C4-2B (cell line): ENCODE data around the gene PLCB3.

Experiments used
- ZFX ChIP-seq: fragments of 450-650 bp; IDR thresholded peaks from 2 replicates; pipeline ENCODE4 v1.6.1; 2017
- TF ChIP-seq, protein P1 (sequence below): fragments of 450-650 bp; conservative IDR thresholded peaks from 2 replicates; pipeline ENCODE4 v1.5.1; 2017; ENCODE audit warnings: mild to moderate bottlenecking

GRCh38 chr11:64211181-64211872 is 40.0 kb upstream of the PLCB3 start:
- TF ChIP-seq, protein P1, sequence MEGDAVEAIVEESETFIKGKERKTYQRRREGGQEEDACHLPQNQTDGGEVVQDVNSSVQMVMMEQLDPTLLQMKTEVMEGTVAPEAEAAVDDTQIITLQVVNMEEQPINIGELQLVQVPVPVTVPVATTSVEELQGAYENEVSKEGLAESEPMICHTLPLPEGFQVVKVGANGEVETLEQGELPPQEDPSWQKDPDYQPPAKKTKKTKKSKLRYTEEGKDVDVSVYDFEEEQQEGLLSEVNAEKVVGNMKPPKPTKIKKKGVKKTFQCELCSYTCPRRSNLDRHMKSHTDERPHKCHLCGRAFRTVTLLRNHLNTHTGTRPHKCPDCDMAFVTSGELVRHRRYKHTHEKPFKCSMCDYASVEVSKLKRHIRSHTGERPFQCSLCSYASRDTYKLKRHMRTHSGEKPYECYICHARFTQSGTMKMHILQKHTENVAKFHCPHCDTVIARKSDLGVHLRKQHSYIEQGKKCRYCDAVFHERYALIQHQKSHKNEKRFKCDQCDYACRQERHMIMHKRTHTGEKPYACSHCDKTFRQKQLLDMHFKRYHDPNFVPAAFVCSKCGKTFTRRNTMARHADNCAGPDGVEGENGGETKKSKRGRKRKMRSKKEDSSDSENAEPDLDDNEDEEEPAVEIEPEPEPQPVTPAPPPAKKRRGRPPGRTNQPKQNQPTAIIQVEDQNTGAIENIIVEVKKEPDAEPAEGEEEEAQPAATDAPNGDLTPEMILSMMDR = no peak
- TF ChIP-seq ZFX = no peak
